Measurements from ENCODE around the gene TEX35.

DNA sequence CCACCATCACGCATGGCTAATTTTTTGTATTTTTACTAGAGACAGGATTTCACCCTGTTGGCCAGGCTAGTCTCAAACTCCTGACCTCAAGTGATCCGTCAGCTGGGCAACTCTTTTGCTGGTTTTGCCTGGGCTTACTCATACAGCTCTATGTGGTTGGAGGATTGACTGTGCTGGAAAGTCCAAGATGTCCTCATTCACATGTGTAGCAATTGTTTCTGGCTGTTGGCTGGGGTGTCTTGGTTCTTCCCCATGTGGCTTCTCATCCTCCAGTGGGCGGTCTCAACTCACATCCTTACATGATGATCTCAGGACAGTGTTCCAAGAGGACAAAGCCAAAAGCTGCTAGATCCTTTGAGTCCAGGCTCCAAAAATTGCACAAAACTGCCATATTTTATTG lies 53.3 kb downstream of the TEX35 start:
- no peak for TF ChIP-seq POLR2A (IDR thresholded peaks at IDR 0.05)
- TF ChIP-seq, protein P1, sequence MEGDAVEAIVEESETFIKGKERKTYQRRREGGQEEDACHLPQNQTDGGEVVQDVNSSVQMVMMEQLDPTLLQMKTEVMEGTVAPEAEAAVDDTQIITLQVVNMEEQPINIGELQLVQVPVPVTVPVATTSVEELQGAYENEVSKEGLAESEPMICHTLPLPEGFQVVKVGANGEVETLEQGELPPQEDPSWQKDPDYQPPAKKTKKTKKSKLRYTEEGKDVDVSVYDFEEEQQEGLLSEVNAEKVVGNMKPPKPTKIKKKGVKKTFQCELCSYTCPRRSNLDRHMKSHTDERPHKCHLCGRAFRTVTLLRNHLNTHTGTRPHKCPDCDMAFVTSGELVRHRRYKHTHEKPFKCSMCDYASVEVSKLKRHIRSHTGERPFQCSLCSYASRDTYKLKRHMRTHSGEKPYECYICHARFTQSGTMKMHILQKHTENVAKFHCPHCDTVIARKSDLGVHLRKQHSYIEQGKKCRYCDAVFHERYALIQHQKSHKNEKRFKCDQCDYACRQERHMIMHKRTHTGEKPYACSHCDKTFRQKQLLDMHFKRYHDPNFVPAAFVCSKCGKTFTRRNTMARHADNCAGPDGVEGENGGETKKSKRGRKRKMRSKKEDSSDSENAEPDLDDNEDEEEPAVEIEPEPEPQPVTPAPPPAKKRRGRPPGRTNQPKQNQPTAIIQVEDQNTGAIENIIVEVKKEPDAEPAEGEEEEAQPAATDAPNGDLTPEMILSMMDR (IDR thresholded peaks at IDR 0.05): no peak
